ENCODE data around the gene SLC26A2.
"Not testable (repeated sequence)": the region's sequence is repeated elsewhere in the genome, so short reads cannot be mapped to it uniquely, and the experiment has no call there.

The SLC26A2 gene

GRCh38 chr5:150007050-150007449 is 46.5 kb downstream of the SLC26A2 start:
- DNase-seq, result no peak

GRCh38 chr5:150009671-150010387 is 49.3 kb downstream of the SLC26A2 start:
- DNase-seq, result no peak

GRCh38 chr5:150013931-150014330 is 53.4 kb downstream of the SLC26A2 start:
- DNase-seq, result no peak

- no peak for DNase-seq
Measured at GRCh38 chr5:150014456-150014855, 53.9 kb downstream of the SLC26A2 start.

GRCh38 chr5:150015415-150015814 is 54.9 kb downstream of the SLC26A2 start:
- DNase-seq, result no peak

- DNase-seq, result no peak
Measured at GRCh38 chr5:150016537-150016936, 56.0 kb downstream of the SLC26A2 start.

- DNase-seq, result no peak
Measured at GRCh38 chr5:150017226-150018005, 56.9 kb downstream of the SLC26A2 start.

GRCh38 chr5:150020249-150020648 is 59.7 kb downstream of the SLC26A2 start:
- DNase-seq, result no peak

GRCh38 chr5:150021491-150022157 is 61.1 kb downstream of the SLC26A2 start:
- no peak for DNase-seq

GRCh38 chr5:150022158-150022531 is 61.6 kb downstream of the SLC26A2 start:
- no peak for DNase-seq

- no peak for DNase-seq
Measured at GRCh38 chr5:150022681-150023080, 62.1 kb downstream of the SLC26A2 start.

- DNase-seq, result no peak
Measured at GRCh38 chr5:150023136-150023535, 62.6 kb downstream of the SLC26A2 start.

- no peak for DNase-seq
Measured at GRCh38 chr5:150024346-150024984, 63.9 kb downstream of the SLC26A2 start.

- no peak for DNase-seq
Measured at GRCh38 chr5:150026682-150027172, 66.2 kb downstream of the SLC26A2 start.

- DNase-seq, result not testable (repeated sequence)
Measured at GRCh38 chr5:150028047-150028446, 67.5 kb downstream of the SLC26A2 start.

GRCh38 chr5:150033334-150033733 is 72.8 kb downstream of the SLC26A2 start:
- DNase-seq, result no peak

- DNase-seq, result no peak
Measured at GRCh38 chr5:150034662-150035061, 74.1 kb downstream of the SLC26A2 start.

- no peak for DNase-seq
Measured at GRCh38 chr5:150035139-150035895, 74.8 kb downstream of the SLC26A2 start.

GRCh38 chr5:150036513-150036912 is 76.0 kb downstream of the SLC26A2 start:
- no peak for DNase-seq

Measured in activated CD8-positive, alpha-beta memory T cell treated with anti-CD3 and anti-CD28 coated beads for 24 hours (primary cell).